GM12878 (cell line): ENCODE measurements around the gene EXOC4. TPM values are rescaled to one million over a fixed set of nuclear protein-coding genes. Genes with fewer than 3 reads are reported as not detected.

Experiments used
- ATAC-seq: fragments of 200-7000 bp; cut with Tn5 transposase; 3 replicates; pipeline ENCODE4 v1.9.1; 2020; ENCODE audit warnings: mild to moderate bottlenecking, moderate library complexity
- BruUV-seq: library from RNA; stranded (reverse); fragments of 400-500 nt; replicated peaks from 2 replicates; lab custom pipeline; 2021; lab: Mats Ljungman, UMichigan
- CTCF ChIA-PET: fragments of 300-600 bp; sonication (Branson Sonifier 250); formaldehyde crosslinking; extraction: SDS; loops from one replicate; lab custom pipeline; 2021; ENCODE audit warnings: inconsistent platforms; lab: Yijun Ruan, JAX
- POLR2A ChIA-PET: fragments of 350-600 bp; formaldehyde crosslinking; extraction: SDS; loops from one replicate; lab custom pipeline; 2021; ENCODE audit warnings: inconsistent platforms; lab: Charles Lee
- RAD21 ChIA-PET: fragments of 300-600 bp; sonication (Branson Sonifier 250); formaldehyde crosslinking; loops from one replicate; lab custom pipeline; 2023; ENCODE audit warnings: antibody characterized with exemption; ENCODE audit not compliant: unreplicated experiment; lab: Charles Lee
- SMC1A ChIA-PET: fragments of 300-600 bp; sonication (Branson Sonifier 250); formaldehyde crosslinking; loops from one replicate; lab custom pipeline; 2023; ENCODE audit not compliant: unreplicated experiment, uncharacterized antibody; lab: Charles Lee
- DNase-seq: peaks from one replicate; pipeline ENCODE4 v3.0.0-alpha.2; 2011; ENCODE audit warnings: low read depth, low spot score
- FAIRE-seq: peaks from 3 replicates; lab custom pipeline; 2011; peaks lifted over from hg19 to GRCh38; lab: Jason Lieb, UNC
- H2AFZ ChIP-seq: 2 replicates; pipeline ENCODE4 v1.6.0; 2011; ENCODE audit warnings: low read depth, low read length, control low read depth; ENCODE audit not compliant: control insufficient read depth
- H3K27ac ChIP-seq: 2 replicates; pipeline ENCODE4 v1.5.1; 2011; ENCODE audit warnings: control low read depth; ENCODE audit not compliant: control insufficient read depth, insufficient read depth
- H3K27me3 ChIP-seq, 2 experiments: replicated peaks in 1 of 2; 2 replicates each; pipeline versions ENCODE4 v1.6.0 to v1.6.1; 2011; ENCODE audit warnings: low read length in 1 of 2; ENCODE audit not compliant: control insufficient read depth in 2 of 2, insufficient read depth in 2 of 2
- H3K36me3 ChIP-seq, 2 experiments: 2 replicates each; pipeline ENCODE4 v1.5.1; 2011; ENCODE audit warnings: low read length in 1 of 2; ENCODE audit not compliant: control insufficient read depth in 2 of 2, insufficient read depth in 2 of 2
- H3K4me1 ChIP-seq: 2 replicates; pipeline ENCODE4 v1.6.1; 2011; ENCODE audit warnings: mild to moderate bottlenecking, low read length, moderate library complexity, mixed read lengths; ENCODE audit not compliant: control insufficient read depth, insufficient read depth
- H3K4me2 ChIP-seq: 2 replicates; pipeline ENCODE4 v1.6.0; 2011; ENCODE audit warnings: control low read depth; ENCODE audit not compliant: control insufficient read depth, insufficient read depth
- H3K4me3 ChIP-seq: fragments of 200-600 bp; sonication (generic); 2 replicates; pipeline ENCODE4 v1.5.1; 2016
- H3K79me2 ChIP-seq: 2 replicates; pipeline ENCODE4 v1.6.0; 2011; ENCODE audit warnings: low read length; ENCODE audit not compliant: control insufficient read depth, insufficient read depth
- H3K9ac ChIP-seq: 2 replicates; pipeline ENCODE4 v1.8.0; 2011; ENCODE audit warnings: low read length, control low read depth, mixed read lengths; ENCODE audit not compliant: control insufficient read depth, insufficient read depth
- H3K9me3 ChIP-seq: replicated peaks from 3 replicates; pipeline ENCODE4 v1.5.1; 2011; ENCODE audit warnings: mild to moderate bottlenecking, low read length; ENCODE audit not compliant: control insufficient read depth, insufficient read depth
- H4K20me1 ChIP-seq: 2 replicates; pipeline ENCODE4 v1.6.0; 2011; ENCODE audit not compliant: control insufficient read depth, insufficient read depth
- CBX5 ChIP-seq: sonication (generic); IDR thresholded peaks from 2 replicates; pipeline ENCODE4 v1.6.1; 2016; ENCODE audit warnings: low read depth, moderate library complexity, mild to moderate bottlenecking, inconsistent platforms
- E2F8 ChIP-seq: fragments of 450-650 bp; IDR thresholded peaks from 2 replicates; pipeline ENCODE4 v1.6.1; 2018; ENCODE audit warnings: mild to moderate bottlenecking, low read depth, moderate library complexity; ENCODE audit not compliant: partially characterized antibody
- POLR2A ChIP-seq: IDR thresholded peaks from 2 replicates; pipeline ENCODE4 v1.6.1; 2011; ENCODE audit warnings: low read depth, mild to moderate bottlenecking, low read length
- WGBS: methylation state at CpG from one replicate; pipeline ENCODE4 v1.1.6; 2016; ENCODE audit warnings: low lambda C conversion rate; ENCODE audit not compliant: insufficient replicate concordance, insufficient coverage; ENCODE audit errors: missing lambda C conversion rate; 5-methylcytosine and 5-hydroxymethylcytosine counted together
- in situ Hi-C: fragments of 300-500 bp; cut with MboI; formaldehyde crosslinking; loops from 9 replicates; pipeline ENCODE4 v1.14.3; 2018; ENCODE audit warnings: mixed read lengths
- intact Hi-C: fragments of 100-400 bp; cut with micrococcal nuclease; formaldehyde crosslinking; loops from one replicate; pipeline ENCODE4 v1.14.2; 2022; ENCODE audit not compliant: unreplicated experiment
- polyA plus RNA-seq, 11 experiments: library from polyadenylated mRNA; depleted of rRNA in 4 of 11; unstranded in 6 of 11; stranded (reverse) in 5 of 11; fragments of >200 nt; fragmentation: Nextera tagmentation in 4 of 11; fragmentation: Illumina TruSeq in 1 of 11; extraction: Ambion mirVana in 4 of 11; extraction: Trizol in 1 of 11; gene quantifications; 1 replicate in 1 of 11; 2 replicates in 10 of 11; pipeline versions ENCODE4 v1.2.1 to v1.2.3, GENCODE V29; 2011 to 2016; ENCODE audit warnings: inconsistent platforms in 2 of 11, missing spikeins in 2 of 11, low read depth in 1 of 11
- total RNA-seq, 4 experiments: library from RNA; depleted of rRNA in 3 of 4; stranded (reverse); fragments of >200 nt in 3 of 4; fragmentation: Illumina TruSeq in 1 of 4; extraction: Trizol in 1 of 4; gene quantifications; 2 replicates each; pipeline versions ENCODE4 v1.2.1 to v1.2.3, GENCODE V29; 2013 to 2021
- TF ChIP-seq, protein P1 (sequence below): IDR thresholded peaks from 2 replicates; pipeline ENCODE4 v1.6.1; 2012; ENCODE audit warnings: mild to moderate bottlenecking, low read depth, low read length
- TF ChIP-seq, protein P2 (sequence below), 3 experiments: IDR thresholded peaks in 2 of 3; conservative IDR thresholded peaks in 1 of 3; 2 replicates each; pipeline ENCODE4 v1.5.1; 2011; ENCODE audit warnings: low read depth in 3 of 3, low read length in 3 of 3, mild to moderate bottlenecking in 3 of 3, control low read depth in 2 of 3, moderate library complexity in 2 of 3, inconsistent platforms in 1 of 3, mixed read lengths in 1 of 3; ENCODE audit not compliant: control insufficient read depth in 2 of 3, insufficient read depth in 1 of 3; ENCODE audit errors: extremely low read depth in 1 of 3

EXOC4 gene
- total and polyA plus RNA-seq, 10 of the 15 experiments (the other 5 are each of a cell fraction or from before 2014, with no cell fraction given) = 13.2 to 44.5 (median 29.6) TPM

DNA sequence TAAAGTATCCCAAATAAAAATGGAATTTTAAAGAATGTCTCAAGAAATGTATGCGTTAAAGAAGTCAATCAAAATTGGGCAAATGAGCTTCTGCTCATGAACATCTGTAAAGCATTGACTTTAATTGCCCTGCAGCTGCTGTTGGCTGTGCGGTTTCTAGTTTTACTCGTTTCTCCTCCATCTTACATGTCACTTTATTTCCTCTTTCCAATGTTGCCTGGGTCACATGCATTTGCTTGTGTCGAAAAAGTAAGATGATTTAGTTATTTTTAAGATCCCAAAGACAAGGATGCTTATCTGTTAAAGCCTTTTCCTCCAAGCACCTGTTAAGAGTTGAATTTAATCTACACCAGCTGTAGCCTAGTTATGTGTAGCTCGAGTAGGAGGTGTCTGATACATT lies 310.4 kb downstream of the EXOC4 start (continued):
- TF ChIP-seq E2F8 (no peak), CBX5 (no peak)
- TF ChIP-seq, protein P1, sequence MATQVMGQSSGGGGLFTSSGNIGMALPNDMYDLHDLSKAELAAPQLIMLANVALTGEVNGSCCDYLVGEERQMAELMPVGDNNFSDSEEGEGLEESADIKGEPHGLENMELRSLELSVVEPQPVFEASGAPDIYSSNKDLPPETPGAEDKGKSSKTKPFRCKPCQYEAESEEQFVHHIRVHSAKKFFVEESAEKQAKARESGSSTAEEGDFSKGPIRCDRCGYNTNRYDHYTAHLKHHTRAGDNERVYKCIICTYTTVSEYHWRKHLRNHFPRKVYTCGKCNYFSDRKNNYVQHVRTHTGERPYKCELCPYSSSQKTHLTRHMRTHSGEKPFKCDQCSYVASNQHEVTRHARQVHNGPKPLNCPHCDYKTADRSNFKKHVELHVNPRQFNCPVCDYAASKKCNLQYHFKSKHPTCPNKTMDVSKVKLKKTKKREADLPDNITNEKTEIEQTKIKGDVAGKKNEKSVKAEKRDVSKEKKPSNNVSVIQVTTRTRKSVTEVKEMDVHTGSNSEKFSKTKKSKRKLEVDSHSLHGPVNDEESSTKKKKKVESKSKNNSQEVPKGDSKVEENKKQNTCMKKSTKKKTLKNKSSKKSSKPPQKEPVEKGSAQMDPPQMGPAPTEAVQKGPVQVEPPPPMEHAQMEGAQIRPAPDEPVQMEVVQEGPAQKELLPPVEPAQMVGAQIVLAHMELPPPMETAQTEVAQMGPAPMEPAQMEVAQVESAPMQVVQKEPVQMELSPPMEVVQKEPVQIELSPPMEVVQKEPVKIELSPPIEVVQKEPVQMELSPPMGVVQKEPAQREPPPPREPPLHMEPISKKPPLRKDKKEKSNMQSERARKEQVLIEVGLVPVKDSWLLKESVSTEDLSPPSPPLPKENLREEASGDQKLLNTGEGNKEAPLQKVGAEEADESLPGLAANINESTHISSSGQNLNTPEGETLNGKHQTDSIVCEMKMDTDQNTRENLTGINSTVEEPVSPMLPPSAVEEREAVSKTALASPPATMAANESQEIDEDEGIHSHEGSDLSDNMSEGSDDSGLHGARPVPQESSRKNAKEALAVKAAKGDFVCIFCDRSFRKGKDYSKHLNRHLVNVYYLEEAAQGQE = no peak

DNA sequence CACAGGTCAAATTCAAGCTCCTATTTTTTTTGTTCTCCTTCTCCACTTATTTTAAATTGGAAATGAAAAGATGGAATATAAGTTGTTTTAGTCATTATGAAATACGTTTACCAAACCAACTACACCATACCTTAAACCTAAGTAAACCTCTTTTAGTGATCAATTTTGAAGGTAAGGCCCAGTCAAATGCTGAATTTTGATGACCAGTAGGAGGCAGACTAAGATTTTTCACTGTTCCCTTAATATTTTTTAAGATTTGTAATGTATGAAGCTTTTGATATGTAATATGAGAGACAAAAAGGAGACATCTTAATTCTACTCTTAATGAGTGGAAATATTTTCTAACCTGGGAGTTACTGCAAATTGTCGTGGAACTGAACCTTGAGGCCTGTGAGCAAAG lies 311.6 kb downstream of the EXOC4 start:
- Histone ChIP-seq H3K4me1 (no peaks in the 10 kb centered on the region), H2AFZ (no peak overlapping the region), H3K4me2 (no peak overlapping the region), H3K27ac (no peak overlapping the region), H3K27me3 (no peaks in the 10 kb centered on the region), H4K20me1 (no peaks in the 10 kb centered on the region), H3K79me2 (no peaks in the 10 kb centered on the region), H3K9me3 (no peaks in the 10 kb centered on the region), H3K36me3 (no peaks in the 10 kb centered on the region), H3K9ac (no peak overlapping the region), H3K4me3 (no peak overlapping the region)
- TF ChIP-seq, protein P2, sequence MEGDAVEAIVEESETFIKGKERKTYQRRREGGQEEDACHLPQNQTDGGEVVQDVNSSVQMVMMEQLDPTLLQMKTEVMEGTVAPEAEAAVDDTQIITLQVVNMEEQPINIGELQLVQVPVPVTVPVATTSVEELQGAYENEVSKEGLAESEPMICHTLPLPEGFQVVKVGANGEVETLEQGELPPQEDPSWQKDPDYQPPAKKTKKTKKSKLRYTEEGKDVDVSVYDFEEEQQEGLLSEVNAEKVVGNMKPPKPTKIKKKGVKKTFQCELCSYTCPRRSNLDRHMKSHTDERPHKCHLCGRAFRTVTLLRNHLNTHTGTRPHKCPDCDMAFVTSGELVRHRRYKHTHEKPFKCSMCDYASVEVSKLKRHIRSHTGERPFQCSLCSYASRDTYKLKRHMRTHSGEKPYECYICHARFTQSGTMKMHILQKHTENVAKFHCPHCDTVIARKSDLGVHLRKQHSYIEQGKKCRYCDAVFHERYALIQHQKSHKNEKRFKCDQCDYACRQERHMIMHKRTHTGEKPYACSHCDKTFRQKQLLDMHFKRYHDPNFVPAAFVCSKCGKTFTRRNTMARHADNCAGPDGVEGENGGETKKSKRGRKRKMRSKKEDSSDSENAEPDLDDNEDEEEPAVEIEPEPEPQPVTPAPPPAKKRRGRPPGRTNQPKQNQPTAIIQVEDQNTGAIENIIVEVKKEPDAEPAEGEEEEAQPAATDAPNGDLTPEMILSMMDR (IDR thresholded peaks at IDR 0.05 in 2 of 3, conservative IDR thresholded peaks at IDR 0.05 in 1 of 3; ENCODE audit: control insufficient read depth in 2 of 3, extremely low read depth in 1 of 3, insufficient read depth in 1 of 3, low read depth in 3 of 3, low read length in 3 of 3) = peak in 2 of 3 experiments; percentile 9 to 27; a peak in 3 of 6 replicates
- no peak for TF ChIP-seq POLR2A
- DNase-seq (no peak), FAIRE-seq (no peak), ATAC-seq (no peak)
- RAD21 ChIA-PET = no interaction called here
- POLR2A ChIA-PET = no interaction called here
- CTCF ChIA-PET = interaction anchor here (1.0 to 2.2 kb wide), 3 partner anchors 36 to 179 kb away, joined by 3 to 6 read pairs (median 4); no protein-coding TSS in a partner anchor
- no TSS peak for BruUV-seq
- WGBS = 90% methylated on average over 2 of the region's 2 CpGs
- in situ Hi-C loops = no loop called here
- SMC1A ChIA-PET = no interaction called here
- intact Hi-C loops = no loop called here
